ENCODE results near the gene ALG13. TPM values are rescaled to one million over a fixed set of nuclear protein-coding genes. Genes with fewer than 3 reads are reported as not detected.
"Not testable (repeated sequence)": the region's sequence is repeated elsewhere in the genome, so short reads cannot be mapped to it uniquely, and the experiment has no call there.

Gene ALG13
- total RNA-seq, 2 experiments from 2014 or later: 82.2 to 86.2 TPM

DNA sequence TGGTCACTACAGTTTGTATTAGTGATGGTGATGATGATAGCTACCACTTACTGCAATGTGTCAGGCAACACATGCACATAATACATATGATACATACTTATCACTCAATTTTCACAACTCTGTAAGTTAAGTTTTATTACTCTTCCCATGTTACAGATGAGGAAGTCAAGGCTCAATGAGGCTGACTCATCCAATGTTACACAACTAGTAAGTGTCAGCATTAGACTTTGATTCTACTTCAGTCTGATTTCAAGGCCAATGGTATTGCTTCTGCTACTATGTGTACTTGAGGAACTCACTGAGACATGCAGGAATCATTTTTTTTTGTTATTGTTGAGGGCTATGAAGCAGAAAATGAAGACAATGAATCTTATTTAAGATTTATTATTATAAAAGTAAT is 98.6 kb downstream of the ALG13 start:
- ChIA-PET CTCF (no interaction called here), POLR2A (no interaction called here)
- H3K27me3 ChIP-seq (ENCODE audit: control insufficient read depth in 1 of 2, insufficient read depth in 2 of 2, low read length in 2 of 2): no peaks in the 10 kb centered on the region
- TF ChIP-seq CTCF (IDR thresholded peaks at IDR 0.05): no peak
- no peak overlapping the region for H3K4me3 ChIP-seq (ENCODE audit: low read length)
- Mint-ChIP-seq H3K4me1 (ENCODE audit: low read depth) (no peaks in the 10 kb centered on the region), H3K27me3 (no peaks in the 10 kb centered on the region), H3K36me3 (ENCODE audit: low read depth) (peaks cover 12% of the 10 kb centered on the region), H3K4me3 (no peak overlapping the region), H3K9me3 (no peaks in the 10 kb centered on the region), H3K27ac (no peak overlapping the region)
- no peaks in the 10 kb centered on the region for H3K36me3 ChIP-seq (ENCODE audit: insufficient read depth, low read length)
- peaks cover 0 to 9% of the 10 kb centered on the region in 2 experiments for H3K9me3 ChIP-seq (ENCODE audit: control insufficient read depth in 1 of 2, insufficient read depth in 1 of 2, low read length in 2 of 2)
- intact Hi-C loops (cut with DNase I, micrococcal nuclease): no loop called here
- ATAC-seq (ENCODE audit: poor library complexity) (no peak), DNase-seq (peak in 2 of 14 experiments; percentile 9 to 26)
- H3K27ac ChIP-seq (ENCODE audit: low read depth in 1 of 2, low read length in 2 of 2): no peak overlapping the region
- H3K4me1 ChIP-seq (ENCODE audit: insufficient read depth, low read length): no peaks in the 10 kb centered on the region

DNA sequence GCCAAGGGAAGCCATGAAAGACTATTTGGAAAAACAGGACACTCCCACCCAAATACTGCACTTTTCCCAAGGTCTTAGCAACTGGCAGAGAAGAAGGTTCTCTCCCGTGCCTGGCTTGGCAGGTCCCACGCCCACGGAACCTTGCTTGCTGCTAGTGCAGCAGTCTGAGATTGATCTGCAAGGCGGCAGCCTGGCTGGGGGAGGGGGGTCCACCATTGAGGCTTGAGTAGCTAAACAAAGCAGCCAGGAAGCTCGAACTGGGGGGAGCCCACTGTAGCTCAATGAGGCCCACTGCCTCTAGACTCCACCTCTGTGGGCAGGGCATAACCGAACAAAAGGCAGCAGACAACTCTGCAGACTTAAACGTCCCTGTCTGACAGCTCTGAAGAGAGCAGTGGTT is 103.7 kb downstream of the ALG13 start:
- H3K4me1 Mint-ChIP-seq (ENCODE audit: low read depth): no peaks in the 10 kb centered on the region
- Histone ChIP-seq H3K4me3 (ENCODE audit: low read length) (no peak overlapping the region), H3K36me3 (ENCODE audit: insufficient read depth, low read length) (no peaks in the 10 kb centered on the region), H3K27ac (ENCODE audit: low read depth in 1 of 2, low read length in 2 of 2) (no peak overlapping the region), H3K27me3 (ENCODE audit: control insufficient read depth in 1 of 2, insufficient read depth in 2 of 2, low read length in 2 of 2) (no peaks in the 10 kb centered on the region), H3K4me1 (ENCODE audit: insufficient read depth, low read length) (no peaks in the 10 kb centered on the region), H3K9me3 (ENCODE audit: control insufficient read depth in 1 of 2, insufficient read depth in 1 of 2, low read length in 2 of 2) (peaks cover 0 to 13% of the 10 kb centered on the region in 2 experiments)
- no peak for TF ChIP-seq CTCF (IDR thresholded peaks at IDR 0.05)
- no peaks in the 10 kb centered on the region for H3K27me3 Mint-ChIP-seq
- ChIA-PET CTCF (no interaction called here), POLR2A (no interaction called here)
- DNase-seq (no peak), ATAC-seq (ENCODE audit: poor library complexity) (no peak)
- H3K36me3 Mint-ChIP-seq (ENCODE audit: low read depth): peaks cover 12% of the 10 kb centered on the region
- no peaks in the 10 kb centered on the region for H3K9me3 Mint-ChIP-seq
- intact Hi-C loops (cut with DNase I, micrococcal nuclease): no loop called here
- H3K4me3 Mint-ChIP-seq: no peak overlapping the region
- H3K27ac Mint-ChIP-seq: no peak overlapping the region

GRCh38 chrX:111790054-111790453 is 109.1 kb downstream of the ALG13 start:
- H3K4me3 ChIP-seq (ENCODE audit: low read length); CTCF ChIA-PET; H3K27ac ChIP-seq (ENCODE audit: low read depth in 1 of 2, low read length in 2 of 2); DNase-seq; H3K36me3 Mint-ChIP-seq (ENCODE audit: low read depth); H3K4me1 Mint-ChIP-seq (ENCODE audit: low read depth); H3K4me1 ChIP-seq (ENCODE audit: insufficient read depth, low read length); H3K9me3 ChIP-seq (ENCODE audit: control insufficient read depth in 1 of 2, insufficient read depth in 1 of 2, low read length in 2 of 2); H3K36me3 ChIP-seq (ENCODE audit: insufficient read depth, low read length); POLR2A ChIA-PET; intact Hi-C loops (cut with DNase I, micrococcal nuclease); H3K27ac Mint-ChIP-seq; H3K27me3 Mint-ChIP-seq; H3K9me3 Mint-ChIP-seq; H3K27me3 ChIP-seq (ENCODE audit: control insufficient read depth in 1 of 2, insufficient read depth in 2 of 2, low read length in 2 of 2); ATAC-seq (ENCODE audit: poor library complexity); H3K4me3 Mint-ChIP-seq: not testable (repeated sequence)

Other genes starting within 250 kb of the ALG13 start
- gene SERTM2, start 169.5 kb upstream of the ALG13 start, total RNA-seq: not detected
- not detected for gene TRPC5OS, start 195.0 kb downstream of the ALG13 start, total RNA-seq